DND-41 (cell line): ENCODE data around the gene ADCYAP1.

Experiments
- EZH2 ChIP-seq: IDR thresholded peaks from 3 replicates; pipeline ENCODE4 v1.6.1; 2012; ENCODE audit warnings: borderline replicate concordance, low read depth, mild to moderate bottlenecking, moderate library complexity, low read length, inconsistent platforms; ENCODE audit not compliant: severe bottlenecking
- TF ChIP-seq, protein P1 (sequence below): IDR thresholded peaks from 2 replicates; pipeline ENCODE4 v1.5.1; 2012; ENCODE audit warnings: borderline replicate concordance, low read length, moderate library complexity, mild to moderate bottlenecking; ENCODE audit not compliant: poor library complexity, severe bottlenecking; ENCODE audit errors: extremely low read depth

DNA sequence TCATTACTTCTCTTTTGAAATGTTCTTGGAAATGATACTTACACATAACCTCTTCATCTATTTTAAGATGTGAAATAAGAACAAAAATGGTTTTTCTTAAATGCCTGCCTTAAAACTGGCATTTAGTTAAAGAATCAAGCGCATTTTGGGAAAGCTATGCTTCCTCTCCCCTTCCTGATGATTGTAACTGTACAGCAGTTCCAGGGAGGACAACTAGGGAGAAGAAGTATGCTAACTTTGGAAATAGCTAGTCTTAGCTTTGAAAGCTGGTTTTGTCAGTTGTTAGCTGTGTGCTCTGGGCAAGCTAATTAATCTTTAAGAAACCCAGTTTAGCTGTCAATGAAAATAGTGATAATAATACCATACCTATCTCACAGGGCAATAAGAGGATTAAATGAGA is 8.4 kb upstream of the ADCYAP1 start:
- TF ChIP-seq, protein P1, sequence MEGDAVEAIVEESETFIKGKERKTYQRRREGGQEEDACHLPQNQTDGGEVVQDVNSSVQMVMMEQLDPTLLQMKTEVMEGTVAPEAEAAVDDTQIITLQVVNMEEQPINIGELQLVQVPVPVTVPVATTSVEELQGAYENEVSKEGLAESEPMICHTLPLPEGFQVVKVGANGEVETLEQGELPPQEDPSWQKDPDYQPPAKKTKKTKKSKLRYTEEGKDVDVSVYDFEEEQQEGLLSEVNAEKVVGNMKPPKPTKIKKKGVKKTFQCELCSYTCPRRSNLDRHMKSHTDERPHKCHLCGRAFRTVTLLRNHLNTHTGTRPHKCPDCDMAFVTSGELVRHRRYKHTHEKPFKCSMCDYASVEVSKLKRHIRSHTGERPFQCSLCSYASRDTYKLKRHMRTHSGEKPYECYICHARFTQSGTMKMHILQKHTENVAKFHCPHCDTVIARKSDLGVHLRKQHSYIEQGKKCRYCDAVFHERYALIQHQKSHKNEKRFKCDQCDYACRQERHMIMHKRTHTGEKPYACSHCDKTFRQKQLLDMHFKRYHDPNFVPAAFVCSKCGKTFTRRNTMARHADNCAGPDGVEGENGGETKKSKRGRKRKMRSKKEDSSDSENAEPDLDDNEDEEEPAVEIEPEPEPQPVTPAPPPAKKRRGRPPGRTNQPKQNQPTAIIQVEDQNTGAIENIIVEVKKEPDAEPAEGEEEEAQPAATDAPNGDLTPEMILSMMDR, result no peak
- no peak for TF ChIP-seq EZH2
